IPS DF 6.9 (cell line): Measurements from ENCODE around the gene NFKB1.
"Not testable (repeated sequence)": the region's sequence is repeated elsewhere in the genome, so short reads cannot be mapped to it uniquely, and the experiment has no call there.

Source experiments
- DNase-seq: peaks from one replicate; pipeline ENCODE4 v3.0.0-alpha.2; 2013; ENCODE audit warnings: low read depth, low spot score
- H3K27ac ChIP-seq: one replicate; pipeline ENCODE4 v1.5.1; 2013; ENCODE audit warnings: low read length, control low read depth
- H3K27me3 ChIP-seq: 2 replicates; pipeline ENCODE4 v1.6.1; 2013; ENCODE audit warnings: mild to moderate bottlenecking, low read length; ENCODE audit not compliant: control insufficient read depth, insufficient read depth
- H3K36me3 ChIP-seq: 2 replicates; pipeline ENCODE4 v1.6.1; 2013; ENCODE audit warnings: low read length; ENCODE audit not compliant: control insufficient read depth, insufficient read depth
- H3K4me1 ChIP-seq: 2 replicates; pipeline ENCODE4 v1.6.1; 2013; ENCODE audit warnings: low read length; ENCODE audit not compliant: control insufficient read depth, insufficient read depth
- H3K4me3 ChIP-seq: 2 replicates; pipeline ENCODE4 v1.5.1; 2013; ENCODE audit warnings: mild to moderate bottlenecking, low read length
- H3K9me3 ChIP-seq: 2 replicates; pipeline ENCODE4 v1.6.1; 2013; ENCODE audit warnings: low read length, inconsistent platforms; ENCODE audit not compliant: control insufficient read depth, insufficient read depth
- WGBS: extraction: QIAGEN DNeasy Blood & Tissue Kit; methylation state at CpG from one replicate; pipeline ENCODE4 v1.1.7; 2013; ENCODE audit warnings: mixed read lengths, missing lambda C conversion rate; ENCODE audit not compliant: insufficient read length, insufficient coverage; 5-methylcytosine and 5-hydroxymethylcytosine counted together

NFKB1 gene

GRCh38 chr4:102619021-102619420 is 117.9 kb downstream of the NFKB1 start:
- not testable (repeated sequence) for H3K27ac ChIP-seq, H3K36me3 ChIP-seq, H3K9me3 ChIP-seq, DNase-seq, H3K4me3 ChIP-seq, H3K27me3 ChIP-seq
- WGBS, result 100% methylated on average over 1 of the region's 9 CpGs
- H3K4me1 ChIP-seq, result peaks cover 11% of the 10 kb centered on the region; the same call in 1 of the 2 replicates

- no CpG with 5 or more reads among the region's 4 CpGs for WGBS
These were observed 118.8 kb downstream of the NFKB1 start for GRCh38 chr4:102619776-102620631.

GRCh38 chr4:102620697-102621497 is 119.7 kb downstream of the NFKB1 start:
- Histone ChIP-seq H3K36me3 (no peaks in the 10 kb centered on the region), H3K4me3 (no peak overlapping the region), H3K9me3 (no peaks in the 10 kb centered on the region), H3K27me3 (no peaks in the 10 kb centered on the region), H3K27ac (no peak overlapping the region), H3K4me1 (peaks cover 8% of the 10 kb centered on the region; the same call in 1 of the 2 replicates)
- no peak for DNase-seq
- no CpG with 5 or more reads among the region's 8 CpGs for WGBS

More at GRCh38 chr4:102619776-102620631, 118.8 kb downstream of the NFKB1 start:
- H3K27ac ChIP-seq, H3K9me3 ChIP-seq, H3K4me1 ChIP-seq, H3K36me3 ChIP-seq, DNase-seq, H3K27me3 ChIP-seq, H3K4me3 ChIP-seq: not testable (repeated sequence)

- H3K36me3 ChIP-seq, result no peaks in the 10 kb centered on the region
- peaks cover 2% of the 10 kb centered on the region; the same call in 1 of the 2 replicates for H3K4me1 ChIP-seq
- H3K9me3 ChIP-seq, result no peaks in the 10 kb centered on the region
- WGBS, result no CpG with 5 or more reads among the region's 5 CpGs
- no peak for DNase-seq
- H3K27ac ChIP-seq, result no peak overlapping the region
- H3K27me3 ChIP-seq, result no peaks in the 10 kb centered on the region
- H3K4me3 ChIP-seq, result no peak overlapping the region
These were observed 122.5 kb downstream of the NFKB1 start for GRCh38 chr4:102623622-102624021.

GRCh38 chr4:102624505-102624904 is 123.3 kb downstream of the NFKB1 start:
- Histone ChIP-seq H3K4me1 (peaks cover 2% of the 10 kb centered on the region; the same call in 1 of the 2 replicates), H3K27me3 (no peaks in the 10 kb centered on the region), H3K36me3 (no peaks in the 10 kb centered on the region), H3K27ac (no peak overlapping the region), H3K4me3 (no peak overlapping the region), H3K9me3 (no peaks in the 10 kb centered on the region)
- WGBS, result no CpG with 5 or more reads among the region's 4 CpGs
- no peak for DNase-seq

GRCh38 chr4:102625232-102625930 is 124.2 kb downstream of the NFKB1 start:
- Histone ChIP-seq H3K27ac (no peak overlapping the region), H3K9me3 (no peaks in the 10 kb centered on the region), H3K4me3 (no peak overlapping the region), H3K36me3 (no peaks in the 10 kb centered on the region), H3K27me3 (no peaks in the 10 kb centered on the region), H3K4me1 (peaks cover under 1% of the 10 kb centered on the region; the same call in 1 of the 2 replicates)
- 100% methylated on average over 1 of the region's 3 CpGs for WGBS
- no peak for DNase-seq

GRCh38 chr4:102627831-102628523 is 126.8 kb downstream of the NFKB1 start:
- no peaks in the 10 kb centered on the region; the same call in 1 of the 2 replicates for H3K4me1 ChIP-seq
- no CpG with 5 or more reads among the region's 3 CpGs for WGBS
- H3K9me3 ChIP-seq, result no peaks in the 10 kb centered on the region
- DNase-seq, result no peak
- H3K4me3 ChIP-seq, result no peak overlapping the region
- H3K27ac ChIP-seq, result no peak overlapping the region
- no peaks in the 10 kb centered on the region for H3K36me3 ChIP-seq
- no peaks in the 10 kb centered on the region for H3K27me3 ChIP-seq

- Histone ChIP-seq H3K36me3 (no peaks in the 10 kb centered on the region), H3K27me3 (no peaks in the 10 kb centered on the region), H3K27ac (no peak overlapping the region), H3K9me3 (no peaks in the 10 kb centered on the region), H3K4me1 (no peaks in the 10 kb centered on the region), H3K4me3 (no peak overlapping the region)
- no peak for DNase-seq
- no CpG with 5 or more reads among the region's 13 CpGs for WGBS
These were observed 128.5 kb downstream of the NFKB1 start for GRCh38 chr4:102629673-102630072.

- Histone ChIP-seq H3K9me3 (no peaks in the 10 kb centered on the region), H3K4me3 (no peak overlapping the region), H3K27me3 (no peaks in the 10 kb centered on the region), H3K36me3 (no peaks in the 10 kb centered on the region), H3K4me1 (no peaks in the 10 kb centered on the region), H3K27ac (no peak overlapping the region)
- no peak for DNase-seq
- WGBS, result no CpG with 5 or more reads among the region's 7 CpGs
These were observed 130.5 kb downstream of the NFKB1 start for GRCh38 chr4:102631616-102632015.
